Stimulated activated CD8-positive, alpha-beta memory T cell treated with anti-CD3 and anti-CD28 coated beads, Interleukin-12 subunit alpha, Interleukin-12 subunit beta, amount 100 ng/mL, for 24 hours (primary cell): ENCODE results near the gene SKOR1.

ENCODE experiments used
- DNase-seq: peaks from one replicate; pipeline ENCODE4 v3.0.0-alpha.2; 2020; ENCODE audit errors: extremely low read depth

The SKOR1 gene

DNA sequence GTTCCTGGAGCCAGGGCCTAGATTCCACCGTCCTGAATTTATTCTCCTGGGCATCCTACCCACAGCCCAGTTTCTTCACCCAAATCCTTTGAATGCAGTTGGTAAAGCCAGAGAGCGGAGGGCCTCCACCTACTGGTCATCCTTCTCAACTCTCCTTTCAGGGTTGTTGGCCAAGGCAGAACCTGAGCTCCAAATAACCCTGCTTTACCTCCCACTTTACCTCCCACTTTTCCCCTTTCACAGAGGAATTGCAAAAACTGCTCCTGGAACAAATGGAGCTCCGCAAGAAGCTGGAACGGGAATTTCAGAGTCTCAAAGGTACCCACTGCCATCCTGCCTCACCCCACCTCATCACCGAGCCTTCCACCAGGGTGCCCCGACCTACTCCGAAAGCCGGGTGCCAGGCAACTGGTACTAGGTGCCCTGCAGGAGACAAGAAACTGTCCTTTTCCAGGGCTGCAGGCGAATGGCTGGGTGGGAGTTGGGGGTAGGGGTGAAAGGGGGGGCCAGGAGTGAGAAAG, 6.8 kb downstream of the SKOR1 start:
- DNase-seq, result no peak

DNA sequence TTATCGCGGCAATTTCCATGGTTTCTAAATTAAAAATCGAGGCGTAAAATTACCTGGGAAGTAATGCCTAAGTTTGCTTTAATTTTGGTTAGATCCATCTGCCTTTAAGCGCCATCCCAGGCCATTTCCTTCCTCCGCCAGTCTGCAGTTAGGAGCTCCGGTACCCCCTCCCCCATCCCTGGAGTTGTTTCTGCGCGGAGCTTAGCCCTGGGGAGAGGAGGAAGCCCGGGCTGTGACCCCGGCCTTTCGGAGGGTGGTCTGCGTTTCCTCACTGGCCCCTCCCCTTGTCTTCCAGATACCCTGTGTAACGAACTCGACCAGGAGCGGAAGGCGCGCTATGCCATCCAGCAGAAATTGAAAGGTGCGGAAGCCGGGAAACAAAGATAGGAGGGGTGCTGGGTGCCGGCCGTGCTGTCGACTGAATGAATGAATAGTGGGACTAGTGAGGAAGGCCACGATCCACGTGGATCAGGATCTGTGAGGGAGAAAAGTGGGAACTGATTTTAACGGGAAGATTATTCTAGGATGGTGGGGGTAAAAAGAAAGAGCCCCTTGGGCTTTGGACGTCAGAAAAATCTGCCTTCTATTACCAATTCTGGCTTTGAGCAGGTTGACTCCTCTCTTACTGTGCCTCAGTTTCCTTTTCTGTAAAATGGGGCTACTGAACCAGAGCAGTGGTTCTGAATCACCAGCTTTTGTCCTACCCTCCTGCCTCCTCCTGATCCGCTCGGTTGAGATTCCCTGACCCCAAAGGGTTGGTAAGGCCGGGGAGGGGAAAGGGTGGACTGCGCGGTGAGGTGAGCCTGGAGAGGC, 7.8 kb downstream of the SKOR1 start:
- no peak for DNase-seq

DNA sequence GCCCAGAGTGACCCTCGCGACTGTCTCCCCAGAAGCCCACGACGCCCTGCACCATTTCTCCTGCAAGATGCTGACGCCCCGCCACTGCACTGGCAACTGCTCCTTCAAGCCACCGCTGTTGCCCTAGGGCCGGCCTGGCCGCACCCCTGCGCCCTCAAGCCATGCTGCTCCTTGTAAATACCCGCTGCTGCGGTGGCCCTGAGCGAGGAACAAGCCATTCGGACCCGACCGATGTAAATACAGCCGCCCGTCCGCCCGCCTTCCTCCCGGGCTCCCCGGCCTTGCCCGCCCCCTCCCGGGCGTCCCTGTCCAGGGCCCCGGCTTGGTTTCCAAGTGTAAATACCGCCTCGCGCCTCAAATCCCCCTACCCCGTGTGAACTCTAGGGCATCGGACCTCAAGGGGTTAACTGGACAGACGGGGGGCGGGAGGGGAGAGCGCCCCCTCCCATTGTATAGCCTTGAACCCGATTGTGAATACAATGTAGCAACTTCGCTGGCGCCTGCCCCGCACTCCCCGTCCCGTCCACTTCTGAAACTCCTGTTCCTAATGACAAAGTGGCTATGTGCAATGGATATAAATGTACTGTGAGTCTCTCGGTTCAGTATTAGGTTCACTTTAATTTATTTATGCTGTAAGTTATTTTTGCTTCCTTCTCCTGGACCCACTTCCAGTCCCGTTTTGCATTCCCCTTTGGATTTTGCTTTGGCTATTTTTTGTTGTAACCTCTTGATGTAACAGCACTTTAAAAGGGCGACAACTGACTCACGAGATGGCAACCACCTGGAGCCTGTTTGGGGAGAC, 8.6 kb downstream of the SKOR1 start:
- DNase-seq, result no peak

DNA sequence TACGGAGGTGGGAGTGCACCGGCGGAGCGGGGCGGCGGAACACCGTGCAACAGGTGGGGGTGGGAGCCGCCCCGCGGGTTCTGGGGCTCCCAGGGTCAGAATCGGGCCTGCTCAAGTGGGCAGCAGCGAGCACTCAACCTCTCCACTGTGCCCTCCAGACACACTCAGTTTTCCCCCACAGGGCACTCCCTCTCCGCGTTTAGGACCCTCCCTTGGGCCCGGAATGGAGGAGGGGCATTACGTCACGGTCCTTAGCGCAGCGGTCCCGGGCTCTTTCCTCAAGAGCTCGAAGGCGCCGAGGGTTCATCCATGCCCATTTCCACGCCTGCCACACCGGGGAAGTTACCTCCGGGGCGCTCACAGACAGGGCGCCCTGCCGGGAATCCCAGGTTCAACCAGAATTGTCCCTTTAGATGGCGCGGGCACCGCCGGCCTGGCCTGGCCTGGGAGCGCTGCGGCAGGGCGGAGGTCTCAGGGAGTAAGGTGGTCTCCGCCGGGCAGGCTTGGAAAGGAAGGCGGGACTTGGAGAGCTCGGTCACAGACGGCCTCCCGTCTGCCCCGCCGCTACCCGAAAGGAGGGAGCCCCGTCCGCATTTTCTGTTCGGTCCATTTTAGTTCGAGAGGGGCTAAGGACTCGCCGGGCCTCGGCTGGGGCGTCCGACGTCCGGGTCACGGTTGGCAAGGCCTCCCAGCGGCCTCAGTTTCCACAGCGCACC, 9.4 kb downstream of the SKOR1 start:
- no peak for DNase-seq

DNA sequence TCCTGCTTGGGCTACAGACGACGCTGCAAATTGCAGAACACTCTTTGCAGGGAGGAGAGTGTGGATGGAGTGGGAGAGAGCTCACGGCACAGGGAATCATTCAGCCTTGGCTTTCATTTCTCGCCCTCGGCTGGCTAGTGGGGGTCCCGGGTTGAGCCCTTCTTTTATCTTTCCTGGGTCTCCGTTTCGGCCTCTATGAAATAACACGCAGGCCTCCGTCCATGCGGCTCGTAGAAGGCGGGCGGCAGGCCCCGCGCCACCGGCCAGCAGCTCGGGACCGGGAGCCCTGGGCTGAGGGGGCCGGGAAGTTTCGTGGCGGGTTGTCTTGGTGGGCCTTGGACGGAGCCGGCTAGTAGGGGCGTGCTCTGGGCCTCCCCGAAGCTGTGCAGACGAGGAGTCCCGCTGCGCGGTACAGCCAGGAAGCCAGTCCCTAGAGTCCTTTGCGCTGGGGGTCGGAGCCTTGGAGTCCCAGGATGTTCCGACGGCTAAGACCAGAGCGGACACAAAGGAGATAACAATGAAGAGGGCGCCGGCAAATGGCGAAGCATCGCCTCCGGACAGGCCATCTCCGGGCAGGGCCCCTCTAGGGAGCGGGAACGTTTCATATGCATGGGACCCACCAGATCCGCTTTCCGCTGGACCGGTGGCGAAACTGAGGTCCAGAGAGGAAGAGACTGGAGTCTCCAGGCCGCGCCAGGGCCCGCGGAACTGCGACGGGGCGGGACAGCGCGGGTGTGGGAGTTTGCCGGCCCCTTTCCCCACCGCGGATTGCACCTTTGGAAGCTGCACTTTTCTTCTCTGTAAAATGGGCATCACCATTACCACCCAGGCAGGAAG, 10.2 kb downstream of the SKOR1 start:
- DNase-seq, result no peak

DNA sequence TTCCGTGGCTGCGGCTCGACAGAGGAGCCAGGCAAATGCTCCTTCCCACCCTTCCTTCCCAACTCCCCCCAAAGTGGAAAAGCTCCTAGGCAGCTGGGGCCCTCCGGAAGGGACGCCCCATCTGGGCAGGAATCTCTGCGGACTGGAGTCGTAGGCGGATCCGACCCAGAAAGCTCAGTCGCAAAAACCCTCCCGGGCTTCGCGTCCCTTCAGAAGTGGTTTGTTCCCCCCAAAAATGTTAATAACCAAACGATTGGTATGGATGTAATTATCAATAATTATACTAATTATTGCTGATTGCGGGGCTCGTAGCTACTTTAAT, 10.8 kb downstream of the SKOR1 start:
- DNase-seq, result no peak

DNA sequence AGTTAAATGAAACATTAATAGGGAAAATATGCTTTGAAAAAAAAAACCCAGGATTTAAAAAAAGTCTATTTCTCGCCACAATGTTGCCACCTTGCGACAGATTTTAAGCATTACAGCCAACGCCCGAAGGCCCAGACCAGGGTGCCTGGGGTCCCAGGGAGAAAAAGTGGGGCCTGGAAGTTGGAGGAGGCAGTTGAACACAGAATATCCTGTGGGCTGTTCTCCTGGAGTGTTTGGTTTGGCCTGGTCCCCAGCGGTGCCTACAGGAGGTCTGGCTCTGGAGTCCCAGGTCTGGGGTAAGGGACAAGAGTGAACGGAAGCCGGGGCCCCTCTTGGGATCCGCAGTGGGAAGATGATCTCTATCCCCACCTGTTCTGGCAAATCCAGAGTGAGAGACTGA, 11.2 kb downstream of the SKOR1 start:
- no peak for DNase-seq

DNA sequence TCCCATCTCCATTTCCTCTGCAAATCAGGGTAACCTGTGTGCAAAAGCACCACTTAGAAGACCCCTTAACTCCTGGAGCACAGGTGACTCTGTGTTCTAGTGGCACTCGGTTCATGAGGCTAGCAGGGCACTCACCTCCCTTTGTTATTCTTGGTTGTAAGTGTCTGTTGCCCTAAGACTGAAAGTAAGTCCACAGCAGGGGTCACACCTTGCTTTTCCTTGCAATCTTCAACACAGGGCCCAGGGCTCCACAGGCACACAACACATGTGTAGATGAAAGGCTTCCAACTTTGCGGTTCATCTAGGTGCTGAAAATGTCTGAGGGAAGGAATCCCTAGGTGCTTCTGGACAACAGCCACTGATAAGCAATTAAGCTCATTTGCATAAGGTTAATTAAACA, 11.6 kb downstream of the SKOR1 start:
- no peak for DNase-seq

DNA sequence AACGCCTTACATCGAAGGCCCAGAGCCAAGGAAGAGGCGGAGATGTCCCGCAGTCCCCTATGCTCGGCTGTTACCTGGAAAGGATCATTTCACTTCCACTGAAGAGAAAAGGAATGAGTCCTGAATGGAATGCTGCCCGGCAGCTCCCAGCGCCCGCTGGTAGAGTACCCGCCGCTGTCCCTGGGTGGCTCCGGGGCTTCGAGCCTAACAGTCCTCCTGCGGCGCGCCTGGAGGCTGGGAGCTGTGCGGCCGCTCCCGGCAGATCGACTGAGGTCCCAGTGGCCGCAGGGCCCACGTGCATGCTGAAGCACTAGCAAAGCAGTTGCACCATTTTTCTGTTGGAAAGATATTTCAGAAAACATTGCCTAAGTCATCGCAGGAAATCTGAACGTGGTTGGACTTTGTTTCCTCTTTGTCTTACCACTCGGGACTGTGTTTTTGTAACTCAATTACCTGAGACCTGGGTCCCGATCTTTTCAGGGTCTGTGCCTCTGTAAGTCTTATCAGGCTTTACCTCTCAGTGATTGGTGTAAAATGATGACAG, 13.6 kb downstream of the SKOR1 start:
- no peak for DNase-seq

DNA sequence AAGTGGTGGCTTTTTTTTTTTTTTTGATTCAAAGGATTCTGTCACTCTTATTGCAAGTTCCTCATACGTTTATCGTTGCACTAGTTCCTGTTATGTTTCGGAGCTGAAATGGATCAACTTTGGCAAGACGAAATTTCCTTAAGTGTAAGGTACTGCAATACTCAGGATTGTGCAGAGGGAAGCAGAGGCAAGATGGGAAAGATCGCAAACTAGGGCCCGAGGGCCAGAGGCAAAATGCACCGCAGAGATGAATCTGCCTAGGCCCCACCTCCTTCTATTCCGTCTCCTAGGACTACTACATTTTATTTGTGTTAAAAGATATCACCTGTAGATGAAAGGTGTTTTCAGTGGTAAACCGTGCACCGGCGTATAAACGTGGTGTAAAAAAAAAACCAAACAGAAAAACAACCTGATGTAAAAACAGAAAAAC, 14.2 kb downstream of the SKOR1 start:
- no peak for DNase-seq

DNA sequence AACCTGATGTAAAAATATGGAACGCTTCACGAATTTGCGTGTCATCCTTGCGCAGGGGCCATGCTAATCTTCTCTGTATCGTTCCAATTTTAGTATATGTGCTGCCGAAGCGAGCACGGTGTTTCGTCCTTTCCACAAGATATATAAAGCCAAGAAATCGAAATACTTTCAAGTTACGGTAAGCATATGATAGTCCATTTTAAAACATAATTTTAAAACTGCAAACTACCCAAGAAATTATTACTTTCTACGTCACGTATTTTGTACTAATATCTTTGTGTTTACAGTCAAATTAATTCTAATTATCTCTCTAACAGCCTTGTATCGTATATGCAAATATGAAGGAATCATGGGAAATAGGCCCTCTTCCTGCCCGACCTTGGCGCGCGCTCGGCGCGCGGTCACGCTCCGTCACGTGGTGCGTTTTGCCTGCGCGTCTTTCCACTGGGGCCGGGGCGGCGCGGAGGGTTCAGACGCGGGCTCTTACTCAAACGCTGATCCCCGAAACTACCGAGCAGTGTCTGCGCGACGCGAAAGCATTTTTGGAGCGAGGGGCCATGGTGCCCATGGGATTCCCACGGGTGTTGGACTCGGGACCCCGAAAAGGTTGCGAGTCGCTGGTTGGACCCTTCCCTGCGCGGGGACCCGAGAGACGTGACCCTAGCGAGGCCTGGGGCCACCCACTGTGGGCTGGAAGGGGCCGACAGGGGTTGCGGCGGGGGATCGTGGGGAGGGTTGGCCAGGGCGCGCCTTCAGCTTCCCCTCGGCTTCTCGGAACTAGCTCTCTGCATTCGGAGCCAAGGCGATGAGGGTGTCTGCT, 14.8 kb downstream of the SKOR1 start, which contains the start of gene RNU6-1:
RNU6-1 (minus strand) TSS at position 117 of the 820 bp plus-strand sequence.
- peak; percentile 87 for DNase-seq

DNA sequence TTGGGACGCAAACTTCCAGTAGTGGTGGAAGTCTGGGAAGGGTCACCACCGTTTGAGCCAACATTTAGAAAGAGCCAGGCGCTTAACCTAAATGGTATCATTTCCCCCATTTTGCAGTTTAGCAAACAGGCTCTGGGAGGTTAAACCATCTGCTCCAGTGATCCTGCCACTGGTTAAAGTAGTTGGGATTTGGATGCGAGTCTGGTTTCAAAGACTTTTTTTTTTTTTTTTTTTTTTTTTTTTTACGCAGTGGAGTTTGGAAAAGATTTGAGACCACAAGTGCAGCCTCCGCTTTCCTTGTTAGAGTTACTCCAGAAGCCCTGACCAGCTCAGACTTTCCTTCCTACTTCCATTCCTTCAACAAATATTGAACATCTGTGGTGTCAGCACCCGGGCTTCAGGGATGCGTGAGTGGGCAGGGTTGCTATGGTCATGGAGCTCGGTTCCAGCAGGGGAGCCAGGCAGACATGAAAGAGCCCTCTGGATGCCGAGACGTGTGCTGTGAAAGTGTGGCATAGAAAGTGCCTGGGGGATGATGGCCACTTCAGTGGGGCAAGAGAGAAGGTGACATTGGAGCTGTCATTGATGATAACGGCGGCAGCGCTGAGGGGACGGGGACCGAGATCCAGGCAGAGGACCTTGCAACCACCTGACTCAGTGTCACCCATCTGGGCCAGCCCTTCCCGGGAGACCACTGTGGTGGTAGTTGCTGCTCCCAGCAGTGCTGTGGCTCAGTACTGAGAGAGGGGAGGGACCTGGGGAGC, 15.6 kb downstream of the SKOR1 start:
- DNase-seq, result no peak

DNA sequence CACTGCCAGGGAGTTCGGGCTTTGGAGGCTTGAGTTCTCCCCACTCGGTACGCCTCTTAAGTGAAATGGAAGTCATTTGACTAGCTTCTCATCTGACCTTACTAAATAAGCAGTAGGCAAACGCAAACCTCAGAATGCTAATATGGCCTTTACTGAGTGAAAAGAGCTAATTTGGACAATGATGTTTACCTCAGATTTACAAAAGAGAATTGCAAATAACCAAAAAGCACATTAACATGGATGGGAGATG, 16.1 kb downstream of the SKOR1 start:
- no peak for DNase-seq

DNA sequence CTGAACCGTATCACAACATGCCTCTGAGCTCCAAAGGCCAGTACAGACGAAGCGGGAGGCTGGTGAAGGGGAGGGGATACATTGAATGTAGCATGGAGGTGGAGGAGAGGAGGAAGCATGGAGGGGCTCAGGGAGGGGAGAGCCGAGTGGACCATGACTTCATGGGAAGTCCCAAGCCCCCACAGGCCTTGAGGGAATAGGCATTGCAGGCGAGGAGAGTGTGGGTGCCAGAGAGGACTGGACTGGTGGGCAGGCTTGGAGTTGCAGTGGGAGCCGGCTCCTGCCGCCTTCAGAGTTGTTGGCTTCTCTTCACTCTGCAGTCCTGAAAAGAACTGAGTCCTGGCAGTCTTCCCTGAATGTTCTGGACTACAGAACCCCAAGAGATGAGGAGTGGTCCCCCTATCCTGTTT, 17.8 kb downstream of the SKOR1 start:
- no peak for DNase-seq

DNA sequence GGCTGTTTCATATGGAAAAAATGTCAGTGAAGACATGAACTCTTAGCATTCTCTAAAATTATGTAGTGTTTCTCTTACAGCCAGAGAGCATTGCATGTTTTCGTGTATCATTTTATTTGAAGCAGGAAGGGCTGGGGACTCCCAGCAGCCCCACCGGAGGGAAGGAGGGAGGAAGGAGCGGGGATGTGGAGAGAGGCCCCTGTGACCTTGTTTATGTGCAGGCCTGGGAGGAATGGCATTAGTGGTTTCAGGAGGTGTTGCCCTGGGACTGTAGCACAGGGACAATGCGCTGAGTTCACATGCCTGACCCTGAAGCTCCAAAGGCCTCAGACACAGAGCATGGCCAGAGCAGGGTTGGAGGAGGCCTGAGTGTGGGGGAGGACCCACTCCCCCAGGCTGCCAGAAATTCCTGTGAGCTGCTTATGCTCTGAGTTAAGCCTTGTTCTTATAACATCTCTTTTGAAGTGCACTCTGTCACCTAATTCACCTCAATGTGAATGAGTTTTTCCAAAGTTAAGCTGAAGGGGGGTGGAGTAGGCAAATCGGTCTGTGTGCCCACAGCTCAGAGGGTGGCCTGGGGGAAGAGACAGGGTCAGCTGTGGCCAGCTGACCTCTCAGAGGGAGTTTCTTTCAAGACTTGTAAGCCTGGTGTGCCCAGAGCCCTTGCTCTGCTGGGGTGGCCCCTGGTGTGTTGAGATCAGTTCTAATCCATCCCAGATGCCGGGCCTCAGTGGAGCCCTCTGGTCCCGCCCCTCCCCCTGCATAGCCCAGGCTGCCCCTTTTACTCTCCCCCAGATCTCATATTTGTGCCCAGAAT, 18.5 kb downstream of the SKOR1 start:
- no peak for DNase-seq

DNA sequence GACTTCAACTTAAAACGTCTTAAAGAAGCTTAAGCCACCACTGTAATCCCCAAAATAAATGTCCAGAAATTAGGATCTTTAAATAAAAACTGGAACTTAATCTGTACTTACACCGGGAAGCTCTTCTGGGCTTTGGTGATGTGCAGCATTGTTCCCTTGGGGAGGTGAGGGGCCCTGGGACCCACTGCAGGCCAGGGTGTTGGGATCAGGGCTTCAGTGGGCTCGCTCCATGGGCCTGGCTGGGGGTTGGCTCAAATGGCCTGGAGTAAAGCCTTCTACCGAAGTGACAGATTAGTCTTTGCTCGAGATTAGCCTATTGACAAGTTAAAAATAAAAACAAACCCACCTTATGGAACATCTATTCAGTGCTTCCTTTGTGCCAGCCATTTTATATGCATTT, 20.7 kb downstream of the SKOR1 start:
- DNase-seq, result no peak

DNA sequence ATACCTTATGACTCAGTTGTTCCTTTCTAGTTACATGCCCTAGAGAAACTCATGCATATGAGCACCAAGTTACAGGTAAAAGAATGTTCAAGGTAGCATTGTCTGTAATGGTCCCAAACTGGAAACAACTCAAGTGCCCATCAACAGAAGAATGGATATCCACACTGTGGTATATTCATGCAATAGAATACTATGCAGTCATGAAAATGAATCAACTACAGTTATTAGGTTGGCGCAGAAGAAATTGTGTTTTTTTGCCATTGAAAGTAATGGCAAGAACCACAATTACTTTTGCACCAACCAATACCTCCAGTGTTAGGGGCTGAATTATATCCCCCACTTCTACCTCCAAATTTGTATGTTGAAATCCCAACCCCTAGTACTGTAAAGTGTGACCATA, 24.2 kb downstream of the SKOR1 start:
- DNase-seq, result no peak

DNA sequence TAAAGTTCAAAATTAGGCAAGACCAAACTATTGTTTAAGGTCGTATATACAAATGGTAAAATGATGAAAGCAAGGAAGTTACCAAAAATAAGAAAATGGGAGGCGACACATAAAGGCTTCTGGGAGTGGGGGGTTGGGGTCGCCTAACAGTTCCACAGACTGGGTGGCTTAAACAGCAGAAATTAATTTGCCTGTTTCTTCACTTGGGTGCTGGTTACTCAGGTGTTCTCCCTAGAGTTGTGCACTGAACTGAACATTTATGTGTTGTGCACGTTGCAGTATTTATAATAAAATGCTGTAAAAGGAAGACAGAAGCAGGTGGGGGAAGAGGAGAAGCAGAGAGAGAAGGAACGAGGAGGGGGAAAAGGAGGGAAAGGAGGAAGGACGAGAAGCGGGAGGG, 25.0 kb downstream of the SKOR1 start:
- no peak for DNase-seq

DNA sequence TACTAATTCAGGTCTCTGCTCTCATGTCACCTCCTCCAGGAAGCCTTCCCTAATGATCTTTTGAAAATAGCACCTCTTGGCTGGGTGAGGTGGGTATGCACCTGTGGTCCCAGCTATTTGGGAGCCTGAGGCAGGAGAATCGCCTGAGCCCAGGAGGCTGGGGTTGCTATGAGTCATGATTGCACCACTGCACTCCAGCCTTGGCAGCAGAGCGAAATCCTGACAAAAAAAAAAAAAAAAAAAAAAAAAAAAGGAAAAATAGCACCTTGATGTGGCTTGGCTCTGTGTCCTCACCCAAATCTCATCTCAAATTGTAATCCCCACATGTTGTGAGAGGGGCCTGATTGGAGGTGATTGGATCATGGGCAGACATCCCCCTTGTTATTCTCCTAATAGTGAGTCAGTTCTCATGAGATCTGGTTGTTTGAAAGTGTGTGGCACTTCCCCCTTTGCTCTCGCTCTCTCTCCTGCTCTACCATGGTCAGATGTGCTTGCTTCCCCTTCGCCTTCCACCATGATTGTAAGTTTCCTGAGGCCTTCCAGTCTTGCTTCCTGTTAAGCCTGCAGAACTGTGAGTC, 25.8 kb downstream of the SKOR1 start:
- DNase-seq, result no peak
